Measurements from ENCODE around the gene MTHFD2.

The MTHFD2 gene

GRCh38 chr2:74162951-74163350 lies 35.5 kb upstream of the MTHFD2 start:
- no peak for DNase-seq (ENCODE audit: extremely low read depth, insufficient read length)
- Histone ChIP-seq H3K36me3 (ENCODE audit: control insufficient read depth, insufficient read depth, low read length) (peaks cover 15% of the 10 kb centered on the region), H3K4me3 (replicated peaks; ENCODE audit: low read depth, low read length) (no peak overlapping the region)

GRCh38 chr2:74164761-74165160 lies 33.7 kb upstream of the MTHFD2 start:
- TF ChIP-seq, protein P1, sequence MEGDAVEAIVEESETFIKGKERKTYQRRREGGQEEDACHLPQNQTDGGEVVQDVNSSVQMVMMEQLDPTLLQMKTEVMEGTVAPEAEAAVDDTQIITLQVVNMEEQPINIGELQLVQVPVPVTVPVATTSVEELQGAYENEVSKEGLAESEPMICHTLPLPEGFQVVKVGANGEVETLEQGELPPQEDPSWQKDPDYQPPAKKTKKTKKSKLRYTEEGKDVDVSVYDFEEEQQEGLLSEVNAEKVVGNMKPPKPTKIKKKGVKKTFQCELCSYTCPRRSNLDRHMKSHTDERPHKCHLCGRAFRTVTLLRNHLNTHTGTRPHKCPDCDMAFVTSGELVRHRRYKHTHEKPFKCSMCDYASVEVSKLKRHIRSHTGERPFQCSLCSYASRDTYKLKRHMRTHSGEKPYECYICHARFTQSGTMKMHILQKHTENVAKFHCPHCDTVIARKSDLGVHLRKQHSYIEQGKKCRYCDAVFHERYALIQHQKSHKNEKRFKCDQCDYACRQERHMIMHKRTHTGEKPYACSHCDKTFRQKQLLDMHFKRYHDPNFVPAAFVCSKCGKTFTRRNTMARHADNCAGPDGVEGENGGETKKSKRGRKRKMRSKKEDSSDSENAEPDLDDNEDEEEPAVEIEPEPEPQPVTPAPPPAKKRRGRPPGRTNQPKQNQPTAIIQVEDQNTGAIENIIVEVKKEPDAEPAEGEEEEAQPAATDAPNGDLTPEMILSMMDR (IDR thresholded peaks at IDR 0.05; ENCODE audit: insufficient read depth, low read length, poor library complexity, severe bottlenecking), result no peak
- Histone ChIP-seq H3K27me3 (replicated peaks; ENCODE audit: control insufficient read depth, insufficient read depth, low read length) (no peaks in the 10 kb centered on the region), H3K36me3 (ENCODE audit: control insufficient read depth, insufficient read depth, low read length) (peaks cover 14% of the 10 kb centered on the region), H3K4me3 (replicated peaks; ENCODE audit: low read depth, low read length) (no peak overlapping the region)
- DNase-seq (ENCODE audit: extremely low read depth, insufficient read length), result no peak

More at GRCh38 chr2:74162951-74163350, 35.5 kb upstream of the MTHFD2 start:
- TF ChIP-seq, protein P1 (IDR thresholded peaks at IDR 0.05; ENCODE audit: insufficient read depth, low read length, poor library complexity, severe bottlenecking), result no peak
- H3K27me3 ChIP-seq (replicated peaks; ENCODE audit: control insufficient read depth, insufficient read depth, low read length), result no peaks in the 10 kb centered on the region

GRCh38 chr2:74168739-74169138 lies 29.7 kb upstream of the MTHFD2 start:
- TF ChIP-seq, protein P1 (IDR thresholded peaks at IDR 0.05; ENCODE audit: insufficient read depth, low read length, poor library complexity, severe bottlenecking), result no peak
- H3K4me3 ChIP-seq (replicated peaks; ENCODE audit: low read depth, low read length), result no peak overlapping the region
- H3K27me3 ChIP-seq (replicated peaks; ENCODE audit: control insufficient read depth, insufficient read depth, low read length), result no peaks in the 10 kb centered on the region
- H3K36me3 ChIP-seq (ENCODE audit: control insufficient read depth, insufficient read depth, low read length), result peaks cover 13% of the 10 kb centered on the region
- DNase-seq (ENCODE audit: extremely low read depth, insufficient read length), result no peak

DNA sequence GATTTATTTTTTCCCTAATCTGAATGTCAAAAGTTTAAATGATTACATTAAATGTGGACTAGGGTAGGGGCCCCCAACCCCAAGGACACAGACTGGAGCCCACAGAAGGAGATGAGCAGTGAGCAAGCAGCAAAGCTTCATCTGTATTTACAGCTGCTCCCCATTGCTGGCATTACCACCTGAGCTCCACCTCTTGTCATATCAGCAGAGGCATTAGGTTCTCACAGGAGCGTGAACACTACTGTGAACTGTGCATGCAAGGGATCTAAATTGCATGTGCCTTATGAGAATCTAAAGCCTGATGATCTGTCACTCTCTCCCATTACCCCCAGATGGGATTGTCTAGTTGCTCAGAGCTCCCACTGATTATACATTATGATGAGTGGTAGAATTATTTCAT lies 23.5 kb upstream of the MTHFD2 start:
- Histone ChIP-seq H3K36me3 (ENCODE audit: control insufficient read depth, insufficient read depth, low read length) (peaks cover 2% of the 10 kb centered on the region; the same call in 1 of the 2 replicates), H3K4me3 (replicated peaks; ENCODE audit: low read depth, low read length) (peak overlapping the region; percentile 28), H3K27me3 (replicated peaks; ENCODE audit: control insufficient read depth, insufficient read depth, low read length) (no peaks in the 10 kb centered on the region)
- TF ChIP-seq, protein P1 (IDR thresholded peaks at IDR 0.05; ENCODE audit: insufficient read depth, low read length, poor library complexity, severe bottlenecking), result no peak
- no peak for DNase-seq (ENCODE audit: extremely low read depth, insufficient read length)

GRCh38 chr2:74177696-74178095 lies 20.7 kb upstream of the MTHFD2 start:
- no peak for DNase-seq (ENCODE audit: extremely low read depth, insufficient read length)
- Histone ChIP-seq H3K36me3 (ENCODE audit: control insufficient read depth, insufficient read depth, low read length) (no peaks in the 10 kb centered on the region; the same call in 1 of the 2 replicates), H3K4me3 (replicated peaks; ENCODE audit: low read depth, low read length) (peak overlapping the region; percentile 90), H3K27me3 (replicated peaks; ENCODE audit: control insufficient read depth, insufficient read depth, low read length) (no peaks in the 10 kb centered on the region)
- TF ChIP-seq, protein P1 (IDR thresholded peaks at IDR 0.05; ENCODE audit: insufficient read depth, low read length, poor library complexity, severe bottlenecking), result no peak

Data from GM06990 (cell line).